NCI-H2107 treated with DMSO at 0.1 percent for 48 hours (cell line): ENCODE measurements around the gene CEP70.

Source experiments
- DNase-seq: peaks from one replicate; lab custom pipeline; 2025; ENCODE audit not compliant: unreplicated experiment; lab: John Stamatoyannopoulos, UW

Gene CEP70

DNA sequence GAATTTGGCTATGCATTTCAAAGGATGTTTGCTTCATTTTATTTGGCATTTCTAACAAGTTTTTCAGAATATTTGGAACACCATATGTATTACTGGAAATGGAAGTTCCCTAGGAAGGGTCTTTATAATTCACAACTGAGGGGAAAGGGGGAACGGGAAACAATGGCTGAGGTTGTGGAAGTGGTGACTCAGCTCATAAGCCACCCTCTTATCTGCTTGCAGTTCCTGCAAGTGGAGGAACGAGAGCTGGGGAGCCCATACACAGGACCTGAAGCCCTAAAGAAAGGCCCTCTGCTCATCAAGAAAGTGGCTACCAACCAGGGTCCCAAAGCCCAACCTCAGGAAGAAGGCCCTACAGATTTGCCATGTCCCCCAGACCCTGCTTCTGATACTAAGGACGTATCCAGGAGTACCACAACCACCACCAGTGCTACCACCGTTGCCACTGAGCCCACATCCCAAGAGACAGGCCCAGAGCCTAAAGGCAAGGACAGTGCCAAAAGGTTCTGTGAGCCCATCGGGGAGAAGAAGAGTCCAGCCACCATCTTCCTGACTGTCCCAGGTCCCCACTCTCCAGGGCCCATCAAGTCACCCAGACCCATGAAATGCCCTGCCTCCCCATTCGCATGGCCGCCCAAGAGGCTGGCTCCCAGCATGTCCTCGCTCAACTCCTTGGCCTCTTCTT lies 121.8 kb downstream of the CEP70 start:
- no peak for DNase-seq

DNA sequence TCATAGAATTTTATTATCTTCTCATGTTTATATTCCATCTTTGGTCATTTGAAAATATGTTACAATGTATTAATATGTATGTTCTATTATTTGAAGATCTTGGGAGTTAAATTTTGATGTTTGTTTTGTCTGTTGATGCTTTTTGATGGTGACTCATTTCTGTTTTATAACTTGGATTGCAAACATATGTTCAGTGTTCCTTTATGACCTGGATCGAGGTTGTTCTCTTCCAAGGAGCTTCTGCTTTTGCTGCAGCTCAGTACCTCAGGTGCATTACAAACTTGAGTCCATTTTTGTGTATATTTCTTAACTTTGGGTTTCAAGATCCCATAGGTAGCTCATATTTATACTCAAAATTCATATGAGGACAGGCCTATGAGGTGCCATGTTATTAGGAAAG lies 122.6 kb downstream of the CEP70 start:
- no peak for DNase-seq

DNA sequence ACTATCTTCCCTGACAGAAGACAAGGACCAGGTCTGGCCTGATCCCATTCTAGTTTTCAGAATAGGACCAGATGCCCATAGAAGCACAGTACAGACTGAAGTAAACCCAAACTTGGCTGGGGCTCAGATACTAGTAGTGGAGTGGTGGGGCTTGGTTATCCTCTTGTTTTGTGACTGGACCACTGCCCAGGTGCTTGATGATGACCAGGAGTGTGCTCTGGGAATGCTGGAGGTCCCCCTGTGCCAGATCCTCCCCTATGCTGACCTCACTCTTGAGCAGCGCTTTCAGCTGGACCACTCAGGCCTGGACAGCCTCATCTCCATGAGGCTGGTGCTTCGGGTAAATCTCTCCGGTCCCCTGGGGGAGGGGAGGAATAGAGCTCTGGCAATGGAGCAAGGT lies 123.4 kb downstream of the CEP70 start:
- DNase-seq: no peak

GRCh38 chr3:138469874-138470273 lies 124.2 kb downstream of the CEP70 start:
- peak; percentile 10 for DNase-seq

GRCh38 chr3:138468886-138469285 lies 125.2 kb downstream of the CEP70 start:
- no peak for DNase-seq

DNA sequence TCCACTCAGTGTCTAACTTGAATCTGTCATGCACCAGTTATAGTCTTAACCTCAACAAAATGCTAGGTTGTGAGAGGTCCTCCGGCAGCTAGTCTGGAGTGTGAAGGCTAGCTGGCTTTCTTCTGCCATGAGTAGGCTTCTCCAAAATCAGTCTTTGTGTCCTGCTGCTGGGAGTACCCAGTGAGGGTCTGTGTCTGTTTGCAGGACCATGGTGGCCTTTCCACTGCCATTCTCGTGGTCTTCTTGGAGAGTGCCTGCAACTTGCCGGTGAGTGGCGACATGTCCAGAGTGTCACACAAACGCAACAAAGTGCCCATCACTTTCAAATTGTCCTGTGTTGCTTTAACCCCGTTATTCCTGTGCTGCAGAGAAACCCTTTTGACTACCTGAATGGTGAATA lies 125.6 kb downstream of the CEP70 start:
- no peak for DNase-seq

GRCh38 chr3:138467931-138468330 lies 126.1 kb downstream of the CEP70 start:
- DNase-seq: no peak

DNA sequence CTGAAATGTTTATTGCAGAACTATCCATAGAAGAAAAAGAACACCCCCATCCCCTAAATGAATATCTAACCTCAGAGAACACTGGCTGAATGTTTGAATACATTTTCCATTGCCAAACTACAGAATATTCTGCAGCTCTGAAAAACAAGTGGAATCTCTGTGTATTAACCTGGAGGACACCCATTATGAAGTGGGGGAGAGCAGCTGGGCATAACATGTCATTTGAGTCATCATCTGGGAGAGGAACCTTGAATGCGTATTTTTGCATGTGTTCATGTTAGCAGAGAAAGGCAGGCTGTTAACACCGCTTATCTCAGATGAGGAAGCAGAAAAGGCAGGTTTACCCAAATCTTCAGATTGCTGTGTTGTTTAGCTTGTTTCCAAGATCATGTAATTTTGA lies 128.1 kb downstream of the CEP70 start:
- DNase-seq: peak; percentile 28

DNA sequence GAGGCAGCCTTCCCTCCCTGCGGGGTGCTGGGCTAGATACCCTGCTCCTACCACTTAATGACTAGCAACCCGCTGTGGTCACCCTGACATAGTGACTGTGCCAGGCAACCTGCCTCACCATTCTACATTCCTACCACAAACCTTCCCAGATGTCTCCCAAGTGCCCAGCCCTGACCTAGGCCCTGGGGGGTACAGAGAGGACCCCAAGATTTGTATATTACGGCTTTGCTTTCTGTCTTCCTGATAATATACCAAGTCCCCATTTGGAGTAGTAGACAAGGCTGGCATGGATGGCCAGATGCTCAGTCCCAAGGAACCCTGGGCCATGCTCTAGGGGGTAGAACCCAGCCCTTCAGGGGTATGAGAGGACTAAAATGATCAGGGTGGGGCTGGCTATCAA lies 128.6 kb downstream of the CEP70 start:
- no peak for DNase-seq

DNA sequence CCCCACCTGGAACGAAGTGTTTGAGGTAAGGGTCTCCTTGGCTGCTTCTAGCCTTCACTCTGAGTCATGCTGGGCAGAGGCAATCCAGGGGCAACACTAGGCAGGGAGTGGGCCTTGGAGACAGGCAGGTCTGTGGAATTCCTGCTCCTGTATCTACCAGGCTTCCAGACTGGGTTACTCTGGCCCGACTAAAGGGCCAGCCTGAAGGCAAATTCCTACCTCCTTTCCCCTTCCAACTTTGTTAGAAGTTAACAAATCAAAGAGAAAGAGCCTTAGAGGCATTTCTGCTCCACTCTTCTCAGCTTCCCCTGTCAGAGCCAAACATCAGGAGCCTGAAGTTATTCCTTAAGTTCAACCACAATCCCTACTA lies 129.6 kb downstream of the CEP70 start:
- no peak for DNase-seq

GRCh38 chr3:138463724-138464490 lies 130.2 kb downstream of the CEP70 start:
- DNase-seq: no peak

GRCh38 chr3:138461896-138462295 lies 132.2 kb downstream of the CEP70 start:
- no peak for DNase-seq

DNA sequence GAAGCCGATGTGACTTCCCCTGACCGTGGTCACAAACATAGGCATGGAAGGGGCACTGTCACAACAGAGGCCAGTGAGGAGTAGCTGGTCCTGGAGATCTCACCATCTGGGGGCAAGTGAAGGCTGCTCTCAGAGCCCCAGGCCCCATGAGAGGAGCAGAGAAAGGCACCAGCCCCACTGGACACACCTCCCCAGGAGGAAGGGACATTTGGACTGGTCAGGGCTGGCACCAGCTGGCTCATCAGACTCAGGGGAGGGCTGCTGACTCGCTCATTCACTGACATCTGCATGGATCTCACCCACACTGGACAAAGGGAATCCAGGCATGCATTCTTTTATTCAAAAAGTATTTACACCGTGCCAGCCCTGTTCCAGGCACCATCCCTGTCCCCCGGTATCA lies 132.8 kb downstream of the CEP70 start:
- DNase-seq: no peak

DNA sequence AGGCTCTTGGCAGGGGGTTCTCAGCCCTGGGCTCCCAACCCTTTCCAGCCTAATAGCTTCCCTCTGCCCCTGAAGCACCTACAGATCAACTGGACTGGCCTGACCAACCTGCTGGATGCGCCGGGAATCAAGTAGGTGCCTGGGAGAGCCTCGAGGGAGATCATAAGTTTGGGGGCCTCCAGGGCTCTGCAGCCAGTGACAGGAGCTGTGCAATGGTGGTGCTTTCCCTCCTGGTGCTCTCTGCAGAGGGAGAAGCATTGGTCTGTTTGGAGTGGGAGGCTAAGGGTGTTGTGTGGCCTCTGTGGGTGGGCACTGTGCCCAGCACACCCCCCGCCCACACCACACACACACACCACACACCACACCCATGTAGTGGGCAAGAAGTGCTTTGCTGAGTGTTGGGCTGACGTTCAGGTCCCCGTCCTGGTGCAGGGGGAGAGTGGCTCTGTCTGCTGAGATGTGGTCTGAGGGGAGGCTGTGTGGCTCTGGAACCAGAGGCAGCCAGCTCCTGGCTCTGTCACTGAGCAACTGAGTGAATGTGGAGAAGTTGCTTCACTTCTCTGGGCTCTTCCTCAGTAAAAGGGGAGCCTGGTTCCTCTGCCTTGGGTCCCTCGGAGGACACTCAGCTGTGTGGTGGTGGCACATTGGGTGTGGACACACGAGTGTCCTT lies 133.4 kb downstream of the CEP70 start:
- no peak for DNase-seq

GRCh38 chr3:138459619-138460535 lies 134.2 kb downstream of the CEP70 start:
- no peak for DNase-seq

DNA sequence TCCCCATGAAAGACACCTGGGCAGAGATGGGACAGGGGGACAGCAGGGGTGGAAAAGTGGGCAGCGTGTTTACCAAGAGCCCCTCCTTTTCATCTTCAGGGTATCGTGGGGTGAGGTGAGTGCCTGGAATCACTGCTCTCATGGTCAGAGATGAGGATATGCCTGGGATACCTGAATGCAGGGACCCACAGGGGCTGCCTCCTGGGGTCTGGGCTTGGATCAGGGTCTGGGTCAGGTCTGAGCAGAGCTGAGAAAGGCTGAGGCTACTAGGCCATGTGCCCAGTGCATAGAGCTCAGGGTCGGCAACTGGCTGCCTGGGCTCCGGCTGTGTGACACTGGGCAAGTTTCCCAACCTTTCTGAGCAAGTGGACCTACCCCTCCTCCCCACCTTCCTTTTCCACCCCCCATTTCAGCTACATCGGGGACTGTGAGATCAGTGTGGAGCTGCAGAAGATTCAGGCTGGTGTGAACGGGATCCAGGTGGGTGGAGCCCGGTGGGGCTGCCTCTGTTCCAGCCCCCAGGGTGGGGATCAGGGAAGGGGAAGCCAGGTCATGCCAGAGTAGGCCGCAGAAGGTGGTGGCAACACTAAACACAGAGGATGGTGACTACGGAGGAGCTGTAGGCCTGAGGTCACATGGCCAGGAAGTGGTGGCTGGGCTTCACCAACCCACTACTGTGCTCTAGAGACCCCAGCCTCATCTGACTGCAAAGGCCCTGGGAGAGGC lies 135.1 kb downstream of the CEP70 start:
- DNase-seq: no peak

- DNase-seq: no peak
These were observed 136.0 kb downstream of the CEP70 start for GRCh38 chr3:138457863-138458735.

- no peak for DNase-seq
These were observed 136.8 kb downstream of the CEP70 start for GRCh38 chr3:138456961-138457862.
